GM18499 (cell line): ENCODE data around the gene EPHB2.
"Not testable (repeated sequence)": the region's sequence is repeated elsewhere in the genome, so short reads cannot be mapped to it uniquely, and the experiment has no call there.

ENCODE experiments used
- ATAC-seq: cut with Tn5 transposase; IDR thresholded peaks from one replicate; pipeline ENCODE4 v1.9.1; 2021; ENCODE audit warnings: moderate number of reproducible peaks; ENCODE audit not compliant: insufficient read depth, unreplicated experiment

Gene EPHB2

DNA sequence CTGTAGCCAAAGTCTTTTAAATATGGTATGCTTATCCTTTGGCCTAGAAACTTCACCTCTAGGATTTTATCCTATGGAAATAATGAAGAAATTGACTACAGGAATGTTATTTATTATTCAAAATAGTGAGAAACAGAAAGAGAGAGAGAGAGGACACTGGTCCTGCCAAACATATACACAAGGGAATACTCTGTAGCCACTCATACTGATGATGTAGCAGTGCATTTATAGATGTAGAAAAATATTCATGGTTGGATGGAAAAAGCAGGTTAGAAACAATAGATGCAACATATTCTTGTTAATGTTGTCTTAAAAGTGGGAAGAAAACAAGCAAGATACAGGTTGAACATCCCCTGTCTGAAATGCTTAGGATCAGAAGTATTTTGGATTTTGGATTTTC lies 22.2 kb upstream of the EPHB2 start:
- no peak for ATAC-seq

DNA sequence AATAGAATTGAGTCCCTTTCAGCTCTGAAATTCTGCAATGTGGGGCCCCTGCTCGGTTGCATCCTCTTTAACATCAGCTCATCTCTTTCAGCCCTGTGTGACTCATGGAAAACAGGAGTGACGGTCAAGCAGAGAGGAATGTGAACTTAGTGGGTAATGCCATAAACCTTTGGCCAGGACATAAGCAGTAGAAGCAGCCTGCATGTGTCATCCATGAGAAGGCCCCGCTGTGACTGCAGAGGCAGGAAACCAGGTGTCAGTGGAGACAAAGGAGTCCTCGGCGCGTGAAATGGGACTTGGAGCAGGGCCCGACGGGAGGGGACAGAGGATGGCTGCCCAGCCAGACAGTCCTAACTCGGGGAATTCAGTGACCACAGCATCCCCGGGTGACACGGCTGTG lies 21.1 kb upstream of the EPHB2 start:
- no peak for ATAC-seq

DNA sequence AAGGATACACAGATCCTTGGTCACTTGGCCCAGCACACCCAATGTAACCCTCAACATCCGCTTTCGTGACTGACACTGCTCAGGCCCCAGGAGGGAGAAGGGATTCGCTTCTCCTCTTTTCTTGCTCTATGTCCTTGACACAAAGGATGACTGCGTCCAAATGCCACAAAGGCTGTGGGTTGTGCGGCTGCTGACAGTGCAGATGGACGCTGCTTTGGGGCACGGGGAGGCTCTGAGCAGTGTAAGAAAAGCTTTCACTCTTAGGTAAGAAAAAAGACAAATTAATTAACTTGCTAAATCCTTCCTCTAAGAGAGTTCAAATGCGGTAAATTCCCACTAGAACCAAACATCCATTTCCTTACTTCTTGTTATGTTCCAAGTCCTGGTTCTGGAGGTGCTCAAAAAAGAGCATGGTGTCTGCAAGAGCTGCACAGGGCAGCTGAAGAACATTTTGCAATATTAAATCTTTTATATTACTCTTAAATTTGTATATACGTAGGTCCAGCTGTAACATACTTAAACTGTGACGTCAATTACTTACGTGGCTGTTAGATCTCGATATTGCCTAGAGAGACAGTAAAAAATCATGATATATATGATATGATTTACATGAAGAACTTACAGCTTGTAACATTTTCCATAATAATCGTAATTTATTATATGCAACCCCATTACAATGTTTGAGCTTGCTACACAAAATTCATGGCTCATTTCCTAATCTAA lies 19.4 kb upstream of the EPHB2 start:
- ATAC-seq = no peak

DNA sequence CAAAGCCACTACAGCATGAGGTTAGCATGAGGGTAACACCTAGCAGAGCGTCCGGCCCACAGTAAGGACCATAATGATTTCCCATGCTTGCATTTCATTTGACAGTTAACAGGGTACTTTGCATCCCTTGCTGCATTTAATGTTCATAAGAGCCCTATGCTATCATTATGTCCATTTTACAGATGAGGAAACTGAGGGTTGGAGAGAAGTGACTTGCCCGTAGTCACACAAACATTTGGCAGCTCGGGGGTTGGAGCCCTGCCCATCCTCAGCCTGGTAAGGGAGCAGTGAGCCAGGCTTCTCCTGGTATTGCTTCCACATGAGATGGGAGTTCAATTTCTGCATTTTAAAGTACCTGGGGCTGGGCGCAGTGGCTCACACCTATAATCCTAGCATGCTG lies 16.5 kb upstream of the EPHB2 start:
- no peak for ATAC-seq

GRCh38 chr1:22696610-22697009 lies 14.0 kb upstream of the EPHB2 start:
- ATAC-seq = no peak

- ATAC-seq = no peak
Measured at GRCh38 chr1:22697980-22698379, 12.7 kb upstream of the EPHB2 start.

- no peak for ATAC-seq
Measured at GRCh38 chr1:22699681-22700520, 10.7 kb upstream of the EPHB2 start.

GRCh38 chr1:22702296-22703085 lies 8.1 kb upstream of the EPHB2 start:
- no peak for ATAC-seq

DNA sequence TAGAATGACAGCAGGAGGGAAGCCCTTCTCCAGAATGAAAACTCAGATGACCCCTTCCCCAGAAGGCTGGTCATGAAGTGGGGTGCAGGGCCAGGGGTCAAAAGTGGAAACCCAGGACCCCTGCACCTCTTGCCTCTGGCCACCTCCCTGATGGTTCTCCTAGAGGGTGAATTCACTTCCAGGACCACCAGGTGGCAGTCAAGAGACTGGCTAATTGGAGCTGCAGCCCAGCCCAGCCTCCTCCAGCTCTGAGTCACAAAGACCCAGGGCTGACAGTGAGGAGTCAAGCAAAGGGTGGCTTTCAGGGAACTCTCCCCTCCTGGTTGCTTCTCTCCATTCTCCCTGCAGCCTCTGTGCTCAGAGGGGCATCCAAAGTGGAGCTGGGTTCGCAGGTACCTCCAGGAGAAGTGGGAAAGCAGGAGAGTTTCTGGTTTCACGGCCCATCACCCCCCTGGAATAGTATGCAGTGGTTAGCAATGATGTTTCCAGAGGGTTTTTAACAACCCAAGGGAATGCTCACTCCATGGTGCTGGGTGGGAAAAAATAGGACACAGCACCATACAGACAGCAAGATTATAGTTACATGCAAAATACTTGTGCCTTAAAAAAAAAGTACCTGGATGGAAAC lies 6.1 kb upstream of the EPHB2 start:
- no peak for ATAC-seq

GRCh38 chr1:22705586-22705985 lies 5.1 kb upstream of the EPHB2 start:
- no peak for ATAC-seq

- not testable (repeated sequence) for ATAC-seq
Measured at GRCh38 chr1:22706100-22706499, 4.5 kb upstream of the EPHB2 start.

GRCh38 chr1:22708777-22709176 lies 1.9 kb upstream of the EPHB2 start:
- no peak for ATAC-seq

- no peak for ATAC-seq
Measured at GRCh38 chr1:22709227-22709626, 1.4 kb upstream of the EPHB2 start.

DNA sequence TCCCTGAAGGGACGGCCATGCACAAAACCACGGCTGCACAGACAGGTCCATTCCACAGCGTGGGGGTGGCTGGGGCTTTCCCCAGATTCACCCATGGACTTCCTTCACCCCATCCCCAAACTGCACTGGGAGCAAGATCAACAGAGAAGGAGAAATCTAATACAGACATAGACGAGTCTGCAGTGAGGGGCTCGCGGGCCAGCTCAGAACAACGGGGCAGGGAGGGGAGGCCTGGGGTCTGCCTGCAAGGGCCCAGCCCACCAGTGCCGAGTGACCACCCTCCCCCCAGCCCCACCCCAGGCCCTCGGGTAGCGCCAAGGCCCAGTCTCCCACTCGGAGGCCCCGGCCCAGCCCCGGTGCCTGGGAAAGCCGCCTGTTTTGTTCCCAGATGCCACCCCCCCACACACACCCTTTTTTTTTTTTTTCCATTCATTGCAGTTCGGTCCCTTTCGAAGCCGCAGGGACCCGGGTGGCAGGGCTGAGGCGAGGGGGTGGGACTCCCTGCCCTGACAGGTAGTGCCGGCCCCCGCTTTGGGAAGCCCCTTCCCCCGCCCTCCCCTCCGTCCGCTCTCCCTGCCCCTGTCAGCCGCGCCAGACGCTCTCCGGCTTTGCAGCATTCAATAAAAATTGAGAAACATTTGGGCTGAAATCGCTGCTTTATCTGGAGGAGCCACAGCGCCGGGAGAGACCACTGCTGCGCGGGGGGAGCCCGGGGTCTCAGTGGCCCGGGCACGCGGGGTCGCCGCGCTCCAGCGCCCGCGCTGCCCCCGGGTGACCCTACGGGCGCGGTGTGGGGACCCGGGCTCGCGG lies 543 bp upstream of the EPHB2 start:
- no peak for ATAC-seq

- no peak for ATAC-seq
Measured at GRCh38 chr1:22711071-22711470, 432 bp downstream of the EPHB2 start.

DNA sequence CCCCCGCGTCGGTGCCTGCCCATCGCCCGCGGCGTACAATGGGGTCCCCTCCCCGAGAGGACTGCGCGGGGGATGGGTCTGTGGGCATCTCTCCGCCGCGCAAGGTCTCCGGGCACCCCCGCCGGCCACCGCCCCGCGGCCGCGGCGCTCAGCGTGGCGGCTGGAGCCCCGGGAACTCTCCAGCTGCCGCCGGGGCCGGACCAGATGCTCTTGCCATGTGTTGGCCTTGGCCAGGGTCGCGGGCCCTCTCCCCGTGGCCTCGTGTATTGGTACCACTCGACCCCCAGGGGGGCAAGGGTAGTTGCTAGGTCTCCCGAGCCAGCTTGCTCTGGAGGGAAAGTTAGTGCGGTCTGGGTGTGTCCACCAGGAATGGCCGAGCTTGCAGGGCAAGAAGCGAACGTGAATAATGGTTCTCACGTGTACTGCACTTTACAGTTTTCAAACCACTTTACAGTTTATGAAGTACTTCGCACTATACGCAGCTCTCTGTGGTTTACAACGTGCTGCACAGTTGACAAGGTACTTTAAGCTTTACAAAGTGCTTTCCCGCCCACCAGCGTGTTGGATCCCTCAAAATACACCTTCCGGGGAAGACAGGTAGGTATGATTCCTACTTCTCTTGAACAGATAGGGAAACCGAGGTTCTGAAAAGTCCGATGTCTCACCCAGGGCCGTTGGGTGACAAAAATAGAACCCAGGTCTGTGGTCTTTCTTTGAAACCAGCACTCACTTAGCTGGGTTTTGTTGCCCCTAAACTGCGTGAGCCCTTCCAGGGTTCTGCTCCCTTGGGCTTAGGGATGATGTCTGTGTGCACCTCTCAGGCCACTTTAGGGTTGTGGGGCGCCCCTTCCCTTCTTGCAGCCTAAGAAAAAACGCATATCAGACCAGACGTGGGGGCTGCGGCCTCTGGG lies 1.2 kb downstream of the EPHB2 start:
- no peak for ATAC-seq

GRCh38 chr1:22712502-22713271 lies 2.0 kb downstream of the EPHB2 start:
- no peak for ATAC-seq

DNA sequence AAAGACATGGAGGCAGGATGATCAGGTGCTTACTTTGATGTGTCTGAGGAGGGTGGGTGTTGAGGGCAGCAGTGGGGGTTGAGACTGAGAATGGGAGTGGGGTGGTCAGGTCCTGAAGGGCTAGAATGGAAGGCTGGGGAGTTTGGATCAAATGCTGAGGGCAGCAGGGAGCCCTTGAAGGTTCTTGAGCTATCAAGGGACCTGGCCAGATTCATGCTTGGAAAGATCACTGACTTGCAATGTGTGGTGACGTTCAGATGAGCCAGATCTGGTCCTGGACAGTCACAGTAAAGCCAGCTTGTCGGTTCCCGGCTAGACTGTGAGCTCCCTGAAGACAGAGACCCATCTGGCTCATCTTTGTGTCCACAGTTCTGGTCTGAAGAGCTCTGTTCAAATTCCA lies 3.8 kb downstream of the EPHB2 start:
- no peak for ATAC-seq
